Activated CD8-positive, alpha-beta memory T cell treated with anti-CD3 and anti-CD28 coated beads for 36 hours (primary cell): ENCODE measurements around the gene ZSCAN21. TPM values are rescaled to one million over a fixed set of nuclear protein-coding genes. Genes with fewer than 3 reads are reported as not detected.
"Not testable (repeated sequence)": the region's sequence is repeated elsewhere in the genome, so short reads cannot be mapped to it uniquely, and the experiment has no call there.

ENCODE experiments used
- CTCF ChIA-PET: fragments of 350-600 bp; sonication (Branson Sonifier 250); formaldehyde crosslinking; loops from one replicate; lab custom pipeline; 2021; ENCODE audit warnings: antibody characterized with exemption; lab: Charles Lee
- POLR2A ChIA-PET: fragments of 350-600 bp; sonication (Branson Sonifier 250); formaldehyde crosslinking; loops from one replicate; lab custom pipeline; 2021; ENCODE audit warnings: antibody characterized with exemption; lab: Charles Lee
- total RNA-seq, 2 experiments: library from RNA; stranded (reverse); gene quantifications; one replicate each; pipeline ENCODE4 v1.2.3, GENCODE V29; 2021

Gene ZSCAN21
- 1 to 10 TPM; 9.6 to 9.9 TPM for total RNA-seq

DNA sequence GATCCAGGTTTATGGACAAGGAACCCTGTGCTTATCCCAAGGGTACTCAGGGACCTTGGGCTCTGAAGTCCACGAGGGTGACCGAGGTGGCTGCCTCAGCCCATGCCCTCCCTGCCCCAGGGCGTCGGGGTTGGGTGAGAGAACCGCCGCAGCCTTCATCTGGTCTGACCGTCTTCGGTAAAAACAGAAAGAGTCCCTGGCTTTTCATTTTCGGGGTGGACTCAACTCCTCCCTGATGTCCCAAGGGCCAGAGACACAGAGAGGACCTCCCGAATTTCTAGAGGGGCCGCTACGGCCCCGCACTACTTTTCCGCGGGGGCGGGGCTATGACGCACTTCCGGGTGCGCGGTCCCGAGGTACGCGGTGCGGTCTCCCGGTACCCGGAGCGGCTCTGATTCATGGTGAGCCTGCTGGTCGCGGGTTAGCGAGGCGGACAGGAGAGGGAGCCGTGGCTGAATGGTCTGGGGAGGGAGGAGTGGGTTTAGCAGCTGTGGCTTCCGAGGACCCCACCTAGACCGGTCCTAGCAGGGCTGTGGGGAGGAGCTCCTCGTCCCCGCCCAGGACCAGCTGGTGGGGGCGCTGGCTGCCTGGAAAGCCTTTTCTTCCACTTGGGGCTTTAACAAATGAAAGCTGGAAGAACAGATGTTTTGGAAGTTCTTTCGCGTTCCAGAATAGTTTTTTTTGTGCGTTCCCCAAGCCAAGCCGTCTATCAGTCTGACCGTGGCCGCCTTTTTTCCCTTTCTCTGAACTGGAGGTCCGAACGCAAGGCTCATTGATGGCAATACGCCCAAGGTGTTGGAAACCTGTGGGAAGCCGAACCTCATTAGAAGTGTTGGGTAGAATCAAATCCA, at the start of gene ZSCAN21:
Gene ZSCAN21 (plus strand): TSS at position 334 of the 851 bp plus-strand sequence. CDS start 7,233 bp downstream, outside the sequence.
- POLR2A ChIA-PET = interaction anchor here (0.6 to 0.9 kb wide), 4 partner anchors 13 to 561 kb away, joined by 3 to 5 read pairs (median 4); no protein-coding TSS in a partner anchor
- CTCF ChIA-PET = interaction anchor here (0.5 to 1.8 kb wide), 7 partner anchors 26 to 58 kb away, joined by 3 to 4 read pairs (median 3); no protein-coding TSS in a partner anchor

DNA sequence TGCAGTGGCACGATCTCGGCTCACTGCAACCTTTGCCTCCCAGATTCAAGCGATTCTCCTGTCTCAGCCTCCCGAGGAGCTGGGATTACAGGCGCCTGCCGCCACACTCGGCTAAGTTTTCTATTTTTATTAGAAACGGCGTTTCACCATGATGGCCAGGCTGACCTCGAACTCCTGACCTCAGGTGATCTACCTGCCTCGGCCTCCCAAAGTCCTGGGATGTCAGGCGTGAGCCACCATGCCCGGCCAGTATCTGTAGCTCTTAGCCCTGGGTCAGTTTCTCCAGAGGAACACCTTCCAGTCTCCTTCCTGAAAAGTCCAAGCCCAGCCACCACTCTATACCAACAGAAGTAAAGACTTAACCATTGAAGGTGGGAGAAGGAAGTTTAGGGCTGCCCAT, 49.3 kb upstream of the ZSCAN21 start:
- ChIA-PET CTCF (interaction anchor here (1.2 kb wide), 1 partner anchor 10 kb away, joined by 4 read pairs; no protein-coding TSS in a partner anchor), POLR2A (no interaction called here)

DNA sequence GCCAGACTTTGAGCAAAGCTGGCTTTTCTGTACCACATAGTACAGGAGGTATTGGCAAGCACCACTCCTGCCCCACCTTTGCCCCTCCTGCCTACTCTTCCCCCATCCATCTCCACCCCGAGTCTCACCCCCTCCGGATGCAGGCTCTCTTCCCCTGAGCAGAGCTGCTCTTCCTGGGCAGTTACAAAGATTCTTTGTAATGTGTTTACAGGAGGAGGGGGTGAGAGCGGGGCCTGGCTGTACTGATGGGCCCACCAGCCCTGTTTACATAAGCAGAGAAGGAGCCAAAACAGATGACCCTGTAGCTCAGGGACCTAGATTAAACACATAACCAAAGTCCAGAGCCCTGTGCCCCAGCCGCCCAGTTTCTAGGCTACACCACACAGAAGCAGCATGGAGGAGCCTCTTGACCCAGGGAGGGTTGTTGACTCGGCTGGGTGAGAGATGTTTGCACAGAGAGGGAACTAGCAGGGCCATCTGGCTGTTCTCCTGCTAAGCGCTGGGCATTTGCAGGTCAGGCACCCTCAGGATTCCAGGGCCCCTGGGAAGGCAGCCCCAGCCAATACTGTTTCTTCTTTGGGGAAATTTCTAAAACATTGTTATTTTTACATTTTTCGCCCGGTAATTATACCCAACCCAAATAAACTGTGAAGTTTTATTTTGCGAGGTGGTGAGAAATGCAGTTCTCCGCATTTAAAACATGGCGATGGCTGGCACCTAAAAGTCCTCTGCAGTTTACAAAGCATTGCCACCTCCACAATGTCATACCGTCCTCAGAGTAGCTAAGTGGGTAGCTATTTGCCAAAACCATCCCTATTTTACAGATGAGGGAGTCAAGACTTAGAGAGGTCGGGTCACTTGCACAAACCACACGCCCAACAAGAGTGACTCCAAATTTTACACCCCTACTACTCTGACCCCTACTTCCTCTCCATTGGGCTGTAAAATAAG, 45.6 kb upstream of the ZSCAN21 start:
- ChIA-PET CTCF (interaction anchor here (0.7 to 0.9 kb wide), 2 partner anchors 11 to 393 kb away, joined by 3 to 4 read pairs; no protein-coding TSS in a partner anchor), POLR2A (no interaction called here)

DNA sequence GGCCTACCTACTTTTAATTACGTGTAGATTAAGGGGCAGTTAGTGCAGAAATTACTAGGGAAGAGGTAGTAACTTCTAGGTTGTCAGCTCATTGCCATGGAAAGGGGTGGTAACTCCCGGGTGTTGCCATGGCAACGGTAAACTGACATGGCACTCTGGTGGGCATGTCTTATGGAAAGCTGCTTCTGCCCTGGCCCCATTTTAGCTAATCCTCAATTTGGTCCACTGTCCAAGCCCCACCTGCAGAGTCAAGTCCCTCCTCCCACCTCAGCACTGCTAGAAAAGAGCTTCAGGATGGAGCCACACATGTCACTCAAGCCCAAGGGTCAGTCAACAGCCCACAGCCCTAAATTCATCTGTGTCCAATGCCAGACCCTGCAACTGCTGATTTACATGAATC, 41.7 kb upstream of the ZSCAN21 start:
- ChIA-PET CTCF (no interaction called here), POLR2A (no interaction called here)

DNA sequence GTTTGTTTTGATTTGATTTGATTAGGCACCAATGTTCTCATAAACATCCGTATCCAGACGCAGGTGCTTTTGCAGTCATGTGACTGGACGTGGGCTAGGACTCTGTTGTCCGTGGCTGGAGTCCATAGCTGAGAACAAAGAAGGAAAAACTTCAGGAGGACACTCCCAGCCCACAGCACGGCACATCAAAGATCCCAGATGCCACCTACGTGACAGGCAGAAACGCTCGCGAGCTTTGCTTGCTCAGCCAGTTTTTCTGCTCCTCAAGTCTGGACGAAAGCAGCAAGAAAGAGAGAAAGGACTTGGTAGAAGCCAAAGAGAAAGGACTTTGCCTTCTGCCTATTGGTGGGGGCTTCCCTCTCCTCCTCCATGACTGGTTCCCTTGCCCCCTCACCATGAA, 41.0 kb upstream of the ZSCAN21 start:
- POLR2A ChIA-PET = no interaction called here

DNA sequence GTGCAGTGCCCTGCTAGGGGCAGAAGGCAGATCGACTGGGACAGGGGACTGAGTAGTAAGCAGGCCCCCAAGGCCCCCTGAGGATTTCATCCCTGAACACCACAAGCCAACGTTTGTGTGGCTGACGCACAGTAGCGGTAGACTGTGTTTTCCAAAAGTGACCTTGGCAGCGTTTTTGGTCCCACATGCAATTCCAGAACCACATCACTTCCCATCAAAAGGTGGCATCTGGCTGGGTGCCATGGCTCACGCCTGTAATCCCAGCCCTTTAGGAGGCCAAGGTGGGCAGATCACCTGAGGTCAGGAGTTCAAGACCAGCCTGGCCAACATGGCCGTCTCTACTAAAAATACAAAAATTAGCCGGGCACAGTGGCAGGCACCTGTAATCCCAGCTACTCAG, 39.6 kb upstream of the ZSCAN21 start:
- POLR2A ChIA-PET, CTCF ChIA-PET: not testable (repeated sequence)

More for the DNA sequence above, 41.0 kb upstream of the ZSCAN21 start:
- CTCF ChIA-PET = no interaction called here

DNA sequence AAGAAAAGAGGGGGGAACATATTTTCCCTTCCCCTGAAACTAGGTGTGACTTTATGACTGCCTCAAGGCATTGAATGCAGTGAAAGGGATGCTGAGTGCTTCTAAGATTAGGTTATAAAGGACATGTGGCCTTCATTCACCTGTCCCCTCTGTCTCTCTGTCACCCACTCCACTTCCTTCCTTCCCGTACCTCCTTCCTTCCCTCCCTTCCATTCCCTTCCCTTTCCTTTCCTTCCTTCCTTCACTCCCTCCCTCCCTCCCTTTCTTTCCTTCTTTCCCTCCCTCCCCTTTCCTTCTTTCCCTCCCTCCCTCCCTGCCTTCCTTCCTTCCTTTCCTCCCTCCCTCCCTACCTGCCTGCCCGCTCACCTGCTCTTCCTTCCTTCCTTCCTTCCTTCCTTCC, 38.7 kb upstream of the ZSCAN21 start:
- POLR2A ChIA-PET = no interaction called here
- CTCF ChIA-PET = no interaction called here

DNA sequence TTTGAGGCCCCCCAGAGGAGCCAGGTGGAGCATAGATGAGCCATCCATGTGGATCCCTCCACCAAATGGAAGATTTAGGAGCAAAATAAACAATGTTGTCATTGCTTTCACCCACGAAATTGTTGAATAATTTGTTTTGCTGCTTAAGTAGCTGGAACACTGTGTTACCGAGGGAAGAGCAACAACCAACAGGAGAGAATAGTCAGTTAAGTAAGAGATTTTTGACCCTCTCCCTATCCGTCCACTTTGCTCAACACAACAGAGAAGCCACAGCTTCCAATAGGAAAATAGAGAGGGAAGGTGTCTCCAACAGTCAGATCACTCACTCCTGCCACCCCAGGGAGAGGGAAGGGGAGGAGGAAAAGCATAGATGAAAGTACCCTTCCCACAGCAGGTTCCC, 38.1 kb upstream of the ZSCAN21 start:
- POLR2A ChIA-PET = no interaction called here
- CTCF ChIA-PET = no interaction called here

DNA sequence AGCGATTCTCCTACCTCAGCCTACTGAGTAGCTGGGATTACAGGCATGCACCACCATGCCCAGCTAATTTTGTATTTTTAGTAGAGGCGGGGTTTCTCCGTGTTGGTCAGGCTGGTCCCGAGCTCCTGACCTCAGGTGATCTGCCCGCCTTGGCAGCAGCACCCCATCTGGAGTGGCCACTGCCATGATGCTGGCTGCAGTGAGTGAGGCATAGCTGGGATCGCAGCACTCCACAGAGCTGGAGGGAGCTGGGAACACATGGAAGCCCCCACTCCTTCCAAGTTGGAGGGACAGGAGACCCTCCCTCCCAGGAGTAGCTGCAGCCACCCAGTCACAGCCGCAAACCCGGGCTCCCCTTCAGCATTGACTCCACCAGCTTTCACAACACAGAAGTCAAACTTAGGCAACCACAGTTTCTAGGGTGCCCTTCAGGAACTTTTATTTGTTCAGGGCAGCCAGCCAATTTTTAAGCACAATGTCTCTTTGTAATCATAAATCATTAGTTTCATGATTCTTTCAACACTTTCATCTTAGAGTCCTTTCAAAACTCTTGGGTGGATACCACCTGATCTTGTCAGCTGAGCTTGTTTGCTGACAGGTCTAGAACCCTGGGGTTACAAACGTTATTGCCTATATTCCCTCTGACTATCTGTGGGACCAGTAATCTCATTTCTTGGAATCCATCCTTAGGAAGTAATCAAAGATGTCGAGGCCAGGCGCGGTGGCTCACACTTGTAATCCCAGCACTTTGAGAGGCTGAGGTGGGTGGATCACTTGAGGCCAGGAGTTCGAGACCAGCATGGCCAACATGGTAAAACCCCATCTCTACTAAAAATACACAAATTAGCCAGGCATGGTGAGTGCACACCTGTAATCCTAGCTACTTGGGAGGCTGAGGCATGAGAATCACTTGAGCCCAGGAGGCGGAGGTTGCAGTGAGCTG, 36.9 kb upstream of the ZSCAN21 start:
- POLR2A ChIA-PET = not testable (repeated sequence)
- CTCF ChIA-PET = interaction anchor here (1.0 kb wide), 1 partner anchor 9 kb away, joined by 3 read pairs; no protein-coding TSS in a partner anchor

DNA sequence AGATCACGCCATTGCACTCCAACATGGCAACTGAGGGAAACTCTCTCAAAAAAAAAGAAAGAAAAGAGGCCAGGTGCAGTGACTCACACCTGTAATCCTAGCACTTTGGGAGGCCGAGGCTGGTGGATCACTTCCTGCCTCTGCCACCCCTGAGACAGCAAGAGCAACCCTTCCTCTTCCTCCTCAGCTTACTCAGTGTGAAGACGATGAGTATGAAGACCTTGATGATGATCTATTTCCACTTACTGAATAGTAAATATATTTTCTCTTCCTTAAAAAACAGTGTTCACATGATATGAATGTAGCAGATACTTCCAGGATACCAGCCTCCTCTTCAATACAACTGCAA, 36.3 kb upstream of the ZSCAN21 start:
- POLR2A ChIA-PET = no interaction called here
- CTCF ChIA-PET = interaction anchor here (1.0 kb wide), 1 partner anchor 8 kb away, joined by 3 read pairs; no protein-coding TSS in a partner anchor

DNA sequence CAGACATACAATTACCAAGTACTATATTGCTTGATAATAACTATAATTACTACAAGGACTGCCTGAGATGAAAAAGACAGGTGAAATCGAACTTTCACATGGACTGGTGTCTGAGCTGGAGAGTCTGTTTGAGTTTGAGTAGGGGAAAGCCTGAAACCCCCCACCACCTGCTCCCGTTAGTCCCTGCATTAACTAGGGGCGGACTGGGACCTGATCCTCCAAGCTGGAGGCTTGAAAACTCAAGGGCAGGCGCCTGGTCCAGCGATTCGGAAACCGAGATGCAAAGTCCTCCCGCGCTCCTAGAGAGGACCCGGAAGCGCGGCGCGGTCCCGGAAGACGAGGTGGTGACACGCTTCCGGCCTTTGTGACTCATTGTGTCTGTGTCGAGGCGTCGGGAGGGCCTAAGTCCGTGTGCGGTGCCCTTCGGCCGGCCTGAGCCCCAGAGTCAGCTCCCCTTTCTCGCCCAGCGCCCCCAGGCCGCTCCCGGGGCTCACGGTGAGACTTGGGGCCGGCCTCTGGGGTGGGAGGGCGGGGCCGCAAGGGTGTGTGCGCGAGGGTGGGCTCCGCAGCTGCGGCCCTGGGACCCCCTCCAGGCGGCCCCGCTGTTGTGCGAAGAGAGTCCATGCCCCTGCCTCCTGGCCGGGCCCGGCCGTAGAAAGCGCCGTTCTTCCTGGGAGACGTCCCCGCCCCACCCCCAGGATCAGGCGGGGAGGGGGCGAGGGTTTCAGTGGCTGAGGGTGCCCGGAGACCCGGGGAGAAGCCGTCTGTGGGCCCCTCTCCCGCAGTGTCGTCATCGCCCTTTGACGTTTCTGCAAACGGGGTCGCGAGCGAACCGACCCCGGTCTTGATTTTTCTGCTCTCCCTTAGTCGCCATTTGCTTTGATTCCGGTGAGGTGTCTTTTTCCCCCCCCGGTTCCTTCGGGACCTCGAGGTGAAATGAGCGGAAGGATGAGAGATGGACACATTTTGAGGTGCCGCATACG, 34.1 kb upstream of the ZSCAN21 start, which contains the start of gene ZKSCAN1:
Gene ZKSCAN1 (plus strand): TSS at position 365 of the 983 bp plus-strand sequence. CDS start 7,911 bp downstream, outside the sequence.
- ChIA-PET CTCF (interaction anchor here (0.7 kb wide), 1 partner anchor 517 kb away, joined by 3 read pairs; no protein-coding TSS in a partner anchor), POLR2A (interaction anchor here (0.8 to 1.6 kb wide), 4 partner anchors 11 to 96 kb away, joined by 3 to 11 read pairs (median 4); partner anchors contain the start of gene TRIM4)

DNA sequence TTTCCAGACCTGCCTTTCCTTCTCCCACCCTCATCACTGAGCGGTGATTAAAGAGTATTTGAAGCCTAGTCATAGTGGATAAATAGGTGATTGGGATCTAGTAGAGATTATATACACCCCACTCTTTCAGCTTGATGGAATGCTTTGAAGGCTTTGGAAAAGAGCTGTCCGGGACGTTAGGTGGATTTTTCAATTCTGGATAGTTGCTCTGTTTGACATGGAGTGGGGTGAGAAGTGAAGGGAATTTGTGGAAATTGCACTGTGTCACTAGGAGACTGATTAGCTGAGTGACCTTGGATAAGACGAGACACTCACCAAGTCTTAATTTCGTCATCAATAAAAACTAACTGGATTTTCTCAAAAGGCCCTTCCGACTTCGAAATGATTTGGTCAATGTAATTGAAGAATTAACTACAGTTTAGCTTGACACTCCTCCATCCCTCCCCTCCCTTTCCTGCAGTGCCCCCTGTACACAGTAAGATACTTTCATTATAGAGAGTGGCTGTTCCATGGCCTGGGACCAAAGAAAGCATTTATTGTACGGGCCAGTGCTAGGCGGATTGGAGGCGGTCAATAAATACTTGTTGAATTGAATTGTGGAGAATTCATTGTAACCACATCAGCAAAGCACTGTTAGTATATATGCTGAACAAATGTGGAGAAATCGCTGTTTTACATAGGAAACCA, 33.2 kb upstream of the ZSCAN21 start:
- ChIA-PET POLR2A (interaction anchor here (1.1 to 1.6 kb wide), 2 partner anchors 10 to 97 kb away, joined by 4 to 11 read pairs; partner anchors contain the start of gene TRIM4), CTCF (interaction anchor here (0.7 kb wide), 1 partner anchor 517 kb away, joined by 3 read pairs; no protein-coding TSS in a partner anchor)

DNA sequence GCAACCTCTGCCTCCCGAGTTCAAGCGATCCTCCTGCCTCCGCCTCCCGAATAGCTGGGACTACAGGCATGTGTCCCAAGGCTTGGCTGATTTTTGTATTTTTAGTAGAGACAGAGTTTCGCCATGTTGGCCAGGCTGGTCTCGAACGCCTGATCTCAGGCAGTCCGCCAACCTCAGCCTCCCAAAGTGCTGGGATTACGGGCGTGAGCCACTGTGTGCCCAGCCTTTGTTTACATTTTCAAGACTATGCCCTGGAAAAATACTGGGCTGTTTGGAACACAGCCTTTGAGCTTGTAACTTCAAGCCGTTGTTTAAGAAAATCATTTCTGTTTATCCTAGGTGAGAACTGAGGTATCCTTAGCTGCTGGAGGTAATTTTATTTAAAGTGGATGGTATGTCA, 32.3 kb upstream of the ZSCAN21 start:
- POLR2A ChIA-PET = no interaction called here
- CTCF ChIA-PET = interaction anchor here (0.6 to 1.1 kb wide), 3 partner anchors 26 to 29 kb away, joined by 3 to 6 read pairs (median 3); no protein-coding TSS in a partner anchor

DNA sequence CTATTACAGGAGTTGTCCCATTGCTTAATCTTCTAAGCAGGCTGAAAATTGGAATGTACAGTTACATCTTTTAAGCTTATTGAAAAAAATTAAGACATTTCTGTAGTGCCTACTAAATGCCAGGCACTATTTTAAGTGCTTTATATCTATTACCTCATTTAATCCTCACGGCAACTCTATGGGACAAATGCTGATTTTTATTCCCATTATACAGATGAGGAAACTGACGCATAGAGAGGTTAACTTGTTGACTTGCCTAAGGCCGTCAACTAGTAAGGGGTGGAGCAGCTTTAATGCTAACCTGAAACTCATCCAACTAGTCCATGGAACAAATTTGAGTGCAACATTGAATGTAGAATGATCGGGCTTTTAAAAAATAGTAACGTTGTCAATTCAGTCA, 31.7 kb upstream of the ZSCAN21 start:
- ChIA-PET POLR2A (no interaction called here), CTCF (interaction anchor here (0.6 to 1.1 kb wide), 2 partner anchors 28 to 30 kb away, joined by 3 to 6 read pairs; no protein-coding TSS in a partner anchor)

DNA sequence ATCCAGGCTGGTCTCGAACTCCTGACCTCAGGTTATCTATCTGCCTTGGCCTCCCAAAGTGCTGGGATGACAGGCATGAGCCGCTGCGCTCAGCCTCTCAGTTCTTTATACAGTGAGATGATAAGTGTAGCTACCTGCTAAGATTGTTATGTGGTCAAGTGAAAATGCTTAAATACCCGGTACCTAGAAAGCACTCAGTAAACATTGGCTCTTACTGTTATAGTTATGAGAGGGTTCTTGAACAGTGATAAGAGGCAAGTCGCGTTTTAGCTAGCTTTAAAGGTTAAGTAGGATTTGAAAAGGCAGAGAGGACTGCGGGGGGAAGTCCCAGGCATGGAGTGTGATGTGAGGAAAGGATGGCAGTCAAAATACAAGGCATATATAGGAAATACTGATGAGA, 29.7 kb upstream of the ZSCAN21 start:
- ChIA-PET CTCF (interaction anchor here (1.0 kb wide), 1 partner anchor 33 kb away, joined by 7 read pairs; no protein-coding TSS in a partner anchor), POLR2A (interaction anchor here (0.9 to 1.3 kb wide), 2 partner anchors 9 to 71 kb away, joined by 3 to 4 read pairs; no protein-coding TSS in a partner anchor)

DNA sequence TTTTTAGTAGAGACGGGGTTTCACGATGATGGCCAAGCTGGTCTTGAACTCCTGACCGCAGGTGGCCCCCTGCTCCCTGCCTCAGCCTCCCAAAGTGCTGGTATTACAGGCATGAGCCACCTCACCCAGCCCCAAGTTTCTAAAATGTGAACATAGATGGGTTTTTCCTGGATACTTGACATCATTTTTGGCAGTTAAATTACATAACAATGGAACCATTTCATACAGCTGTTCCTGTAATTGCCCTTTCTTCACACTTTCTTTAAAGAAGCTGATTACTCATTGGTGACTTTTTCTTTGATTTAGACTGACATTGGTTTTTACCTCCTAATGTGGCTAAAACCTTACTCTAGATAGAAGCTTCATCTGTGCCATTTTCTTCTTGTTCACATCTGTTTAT, 28.3 kb upstream of the ZSCAN21 start:
- ChIA-PET CTCF (interaction anchor here (0.6 to 1.2 kb wide), 4 partner anchors 8 to 684 kb away, joined by 3 to 4 read pairs (median 3); partner anchors contain the start of gene ZSCAN21), POLR2A (no interaction called here)
